Measurements from ENCODE around the gene GLB1L. TPM values are rescaled to one million over a fixed set of nuclear protein-coding genes. Genes with fewer than 3 reads are reported as not detected.
A peak's percentile ranks its signal among the peaks of the same experiment; 100 is the strongest.

Gene GLB1L
- total and polyA plus RNA-seq, 2 of the 8 experiments (the other 6 are each of a cell fraction or from before 2014, with no cell fraction given) = 3.7 to 4.0 TPM

DNA sequence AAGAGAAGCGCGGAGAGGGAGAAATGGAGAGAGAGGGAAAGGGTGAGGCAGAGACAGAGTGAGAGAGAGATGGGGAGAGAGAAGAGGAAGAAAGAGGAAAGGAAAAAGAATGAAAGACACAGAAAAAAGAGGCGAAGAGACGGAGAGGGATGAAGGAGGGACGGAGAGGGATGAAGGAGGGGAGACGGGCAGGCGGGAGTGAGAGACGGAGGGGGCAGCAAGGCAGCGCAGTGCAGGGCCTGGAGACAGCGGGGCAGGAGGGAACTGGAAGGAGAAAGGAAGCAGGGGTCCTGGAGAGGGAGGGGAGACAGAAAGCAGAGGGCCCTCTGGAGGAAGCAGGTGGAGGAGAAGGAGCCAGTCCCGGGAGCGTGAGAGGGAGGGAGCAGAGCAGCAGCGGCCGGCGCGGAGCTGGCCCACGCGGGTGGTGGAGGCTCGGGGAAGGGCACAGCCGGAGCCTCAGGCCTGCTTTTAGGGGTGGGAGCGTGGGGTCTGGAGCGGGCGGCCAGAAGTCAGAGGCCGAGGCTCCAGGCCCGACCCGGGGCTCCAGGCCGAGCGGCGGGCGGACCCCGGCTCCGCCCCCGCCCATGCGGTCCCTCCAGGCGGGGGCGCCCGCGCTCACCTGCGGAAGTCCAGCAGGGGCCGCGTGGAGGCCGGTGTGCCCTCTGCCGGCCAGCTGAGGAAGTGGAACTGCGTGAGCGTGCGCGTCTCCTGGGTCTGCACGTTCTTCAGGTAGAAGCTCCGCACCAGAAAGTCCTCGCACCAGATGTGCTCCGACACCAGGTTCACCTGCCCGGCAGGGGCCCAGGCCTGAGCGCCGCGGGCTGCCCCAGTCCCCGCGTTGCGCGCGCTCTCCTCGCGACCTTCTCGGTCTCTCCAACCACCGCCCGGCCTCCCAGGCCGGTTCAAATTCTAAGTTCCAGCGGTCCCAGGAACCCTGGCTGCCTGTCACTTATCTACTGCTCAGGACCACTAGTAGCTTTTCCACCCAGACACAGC lies 49.4 kb upstream of the GLB1L start (continued):
- no peak for TF ChIP-seq NANOG (IDR thresholded peaks at IDR 0.05; ENCODE audit: insufficient read depth, low read depth, low read length, poor library complexity, severe bottlenecking)
- TF ChIP-seq BCL11A (IDR thresholded peaks at IDR 0.05; ENCODE audit: low read depth in 2 of 2, low read length in 2 of 2) = no peak
- no peak for TF ChIP-seq SIRT6 (IDR thresholded peaks at IDR 0.05; ENCODE audit: low read length)
- TF ChIP-seq, protein P1, sequence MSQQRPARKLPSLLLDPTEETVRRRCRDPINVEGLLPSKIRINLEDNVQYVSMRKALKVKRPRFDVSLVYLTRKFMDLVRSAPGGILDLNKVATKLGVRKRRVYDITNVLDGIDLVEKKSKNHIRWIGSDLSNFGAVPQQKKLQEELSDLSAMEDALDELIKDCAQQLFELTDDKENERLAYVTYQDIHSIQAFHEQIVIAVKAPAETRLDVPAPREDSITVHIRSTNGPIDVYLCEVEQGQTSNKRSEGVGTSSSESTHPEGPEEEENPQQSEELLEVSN (IDR thresholded peaks at IDR 0.05) = peak; percentile 84
- no peak; the same call in 1 of the 2 replicates for TF ChIP-seq SRF (IDR thresholded peaks at IDR 0.05; ENCODE audit: low read depth, low read length)
- peak; percentile 74 to 80; a peak in 2 of 4 replicates for TF ChIP-seq SIN3A (conservative IDR thresholded peaks at IDR 0.05 in 1 of 2, IDR thresholded peaks at IDR 0.05 in 1 of 2; ENCODE audit: low read depth in 1 of 2, low read length in 2 of 2)
- TF ChIP-seq SIX5 (IDR thresholded peaks at IDR 0.05; ENCODE audit: low read depth, low read length) = no peak
- TF ChIP-seq, protein P2, sequence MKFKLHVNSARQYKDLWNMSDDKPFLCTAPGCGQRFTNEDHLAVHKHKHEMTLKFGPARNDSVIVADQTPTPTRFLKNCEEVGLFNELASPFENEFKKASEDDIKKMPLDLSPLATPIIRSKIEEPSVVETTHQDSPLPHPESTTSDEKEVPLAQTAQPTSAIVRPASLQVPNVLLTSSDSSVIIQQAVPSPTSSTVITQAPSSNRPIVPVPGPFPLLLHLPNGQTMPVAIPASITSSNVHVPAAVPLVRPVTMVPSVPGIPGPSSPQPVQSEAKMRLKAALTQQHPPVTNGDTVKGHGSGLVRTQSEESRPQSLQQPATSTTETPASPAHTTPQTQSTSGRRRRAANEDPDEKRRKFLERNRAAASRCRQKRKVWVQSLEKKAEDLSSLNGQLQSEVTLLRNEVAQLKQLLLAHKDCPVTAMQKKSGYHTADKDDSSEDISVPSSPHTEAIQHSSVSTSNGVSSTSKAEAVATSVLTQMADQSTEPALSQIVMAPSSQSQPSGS (IDR thresholded peaks at IDR 0.05; ENCODE audit: low read length) = no peak
- TF ChIP-seq POLR2A (IDR thresholded peaks at IDR 0.05; ENCODE audit: control extremely low read depth in 1 of 2, low read depth in 2 of 2, low read length in 2 of 2) = peak in 1 of 2 experiments; percentile 62; a peak in 2 of 3 replicates
- peak; percentile 99 for TF ChIP-seq ASH2L (IDR thresholded peaks at IDR 0.05; ENCODE audit: low read length)
- TF ChIP-seq CBX5 (IDR thresholded peaks at IDR 0.05; ENCODE audit: low read depth, low read length) = no peak
- TF ChIP-seq SP1 (IDR thresholded peaks at IDR 0.05; ENCODE audit: low read depth, low read length) = no peak
- TF ChIP-seq RNF2 (IDR thresholded peaks at IDR 0.05; ENCODE audit: borderline replicate concordance, low read depth, low read length, missing control alignments, poor library complexity, severe bottlenecking) = peak; percentile 7
- TF ChIP-seq YY1 (IDR thresholded peaks at IDR 0.05; ENCODE audit: low read depth, low read length) = no peak
- TF ChIP-seq GABPA (IDR thresholded peaks at IDR 0.05; ENCODE audit: borderline replicate concordance, insufficient read depth, low read length) = 0 out of 2 replicates have a peak, but pooled peaks have one; percentile 12
- no peak for TF ChIP-seq POU5F1 (IDR thresholded peaks at IDR 0.05; ENCODE audit: low read depth, low read length)
- peak; percentile 8; the same call in 1 of the 2 replicates for TF ChIP-seq TEAD4 (IDR thresholded peaks at IDR 0.05; ENCODE audit: low read depth, low read length)
- no peak for TF ChIP-seq TAF7 (optimal IDR thresholded peaks at IDR 0.05; ENCODE audit: borderline replicate concordance, low read depth, low read length)
- TF ChIP-seq CHD2 (IDR thresholded peaks at IDR 0.05; ENCODE audit: low read length) = no peak
- no peak for TF ChIP-seq RXRA (IDR thresholded peaks at IDR 0.05; ENCODE audit: insufficient read depth, low read depth, low read length)
- TF ChIP-seq BRCA1 (IDR thresholded peaks at IDR 0.05; ENCODE audit: low read depth, low read length) = no peak
